Panc1 (cell line): ENCODE measurements around the gene GPR156.

ENCODE experiments used
- CTCF ChIP-seq: fragments of 450-650 bp; IDR thresholded peaks from 2 replicates; pipeline ENCODE4 v1.5.1; 2017; ENCODE audit warnings: mild to moderate bottlenecking
- POLR2AphosphoS5 ChIP-seq: IDR thresholded peaks from 2 replicates; pipeline ENCODE4 v1.6.1; 2012; ENCODE audit warnings: mild to moderate bottlenecking, low read depth, low read length, moderate library complexity
- SIN3A ChIP-seq: IDR thresholded peaks from 2 replicates; pipeline ENCODE4 v1.6.1; 2012; ENCODE audit warnings: low read depth, mild to moderate bottlenecking, low read length, moderate library complexity, borderline replicate concordance; ENCODE audit not compliant: insufficient read depth
- TCF7L2 ChIP-seq: IDR thresholded peaks from 2 replicates; pipeline ENCODE4 v1.6.1; 2011; ENCODE audit warnings: mild to moderate bottlenecking, low read depth, low read length, inconsistent platforms
- TF ChIP-seq, protein P1 (sequence below), 2 experiments: IDR thresholded peaks; 2 replicates each; pipeline ENCODE4 v1.6.1; 2011 to 2012; ENCODE audit warnings: low read depth in 2 of 2, control low read depth in 1 of 2, low read length in 1 of 2, mild to moderate bottlenecking in 1 of 2, moderate library complexity in 1 of 2; ENCODE audit not compliant: insufficient read depth in 1 of 2

DNA sequence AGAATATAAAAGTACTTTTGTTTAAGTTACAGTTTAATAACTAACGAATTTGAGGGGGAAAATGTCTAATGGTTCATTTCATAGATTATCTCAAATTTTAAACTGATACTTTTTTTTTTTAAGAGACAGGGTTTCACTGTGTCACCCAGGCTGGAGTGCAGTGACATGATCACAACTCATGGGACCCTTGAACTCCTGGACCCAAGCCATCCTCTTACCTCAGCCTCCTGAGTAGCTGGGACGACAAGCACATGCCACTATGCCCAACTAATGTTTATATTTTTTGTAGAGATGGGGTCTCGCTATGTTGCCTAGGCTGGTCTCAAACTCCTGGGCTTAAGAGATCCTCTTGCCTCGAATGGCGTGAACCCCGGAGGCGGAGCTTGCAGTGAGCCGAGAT, 47.6 kb upstream of the GPR156 start:
- no peak for TF ChIP-seq CTCF
- TF ChIP-seq, protein P1, sequence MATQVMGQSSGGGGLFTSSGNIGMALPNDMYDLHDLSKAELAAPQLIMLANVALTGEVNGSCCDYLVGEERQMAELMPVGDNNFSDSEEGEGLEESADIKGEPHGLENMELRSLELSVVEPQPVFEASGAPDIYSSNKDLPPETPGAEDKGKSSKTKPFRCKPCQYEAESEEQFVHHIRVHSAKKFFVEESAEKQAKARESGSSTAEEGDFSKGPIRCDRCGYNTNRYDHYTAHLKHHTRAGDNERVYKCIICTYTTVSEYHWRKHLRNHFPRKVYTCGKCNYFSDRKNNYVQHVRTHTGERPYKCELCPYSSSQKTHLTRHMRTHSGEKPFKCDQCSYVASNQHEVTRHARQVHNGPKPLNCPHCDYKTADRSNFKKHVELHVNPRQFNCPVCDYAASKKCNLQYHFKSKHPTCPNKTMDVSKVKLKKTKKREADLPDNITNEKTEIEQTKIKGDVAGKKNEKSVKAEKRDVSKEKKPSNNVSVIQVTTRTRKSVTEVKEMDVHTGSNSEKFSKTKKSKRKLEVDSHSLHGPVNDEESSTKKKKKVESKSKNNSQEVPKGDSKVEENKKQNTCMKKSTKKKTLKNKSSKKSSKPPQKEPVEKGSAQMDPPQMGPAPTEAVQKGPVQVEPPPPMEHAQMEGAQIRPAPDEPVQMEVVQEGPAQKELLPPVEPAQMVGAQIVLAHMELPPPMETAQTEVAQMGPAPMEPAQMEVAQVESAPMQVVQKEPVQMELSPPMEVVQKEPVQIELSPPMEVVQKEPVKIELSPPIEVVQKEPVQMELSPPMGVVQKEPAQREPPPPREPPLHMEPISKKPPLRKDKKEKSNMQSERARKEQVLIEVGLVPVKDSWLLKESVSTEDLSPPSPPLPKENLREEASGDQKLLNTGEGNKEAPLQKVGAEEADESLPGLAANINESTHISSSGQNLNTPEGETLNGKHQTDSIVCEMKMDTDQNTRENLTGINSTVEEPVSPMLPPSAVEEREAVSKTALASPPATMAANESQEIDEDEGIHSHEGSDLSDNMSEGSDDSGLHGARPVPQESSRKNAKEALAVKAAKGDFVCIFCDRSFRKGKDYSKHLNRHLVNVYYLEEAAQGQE (IDR thresholded peaks at IDR 0.05; ENCODE audit: insufficient read depth in 1 of 2, low read depth in 2 of 2, low read length in 1 of 2) = no peak
- TF ChIP-seq POLR2AphosphoS5 = no peak
- TF ChIP-seq TCF7L2 = no peak
- TF ChIP-seq SIN3A = no peak
